Fibroblast of peridontal ligament (primary cell): ENCODE results near the gene HMX2.
"Not testable (repeated sequence)": the region's sequence is repeated elsewhere in the genome, so short reads cannot be mapped to it uniquely, and the experiment has no call there.

Experiments used
- DNase-seq: peaks from one replicate; pipeline ENCODE4 v3.0.0-alpha.2; 2010; ENCODE audit errors: extremely low read depth

The HMX2 gene

DNA sequence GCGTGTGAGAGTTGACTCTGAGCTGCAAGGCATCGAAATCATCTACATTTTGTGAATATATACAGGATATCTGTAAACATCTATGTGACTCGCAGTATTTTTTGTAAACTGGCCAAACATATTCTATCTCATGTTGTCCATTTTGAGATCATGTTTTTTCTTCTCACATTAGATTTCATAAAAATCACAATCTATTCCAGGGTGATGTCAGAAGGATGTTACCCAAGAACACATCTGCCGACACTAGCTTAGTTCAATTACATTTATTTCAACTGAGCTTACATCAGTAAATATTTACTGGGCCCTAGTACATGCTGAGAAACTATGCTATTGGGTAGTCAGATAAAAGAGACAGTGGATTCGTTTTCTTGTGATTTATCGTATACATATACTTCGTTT is 3.8 kb downstream of the HMX2 start:
- DNase-seq: no peak

DNA sequence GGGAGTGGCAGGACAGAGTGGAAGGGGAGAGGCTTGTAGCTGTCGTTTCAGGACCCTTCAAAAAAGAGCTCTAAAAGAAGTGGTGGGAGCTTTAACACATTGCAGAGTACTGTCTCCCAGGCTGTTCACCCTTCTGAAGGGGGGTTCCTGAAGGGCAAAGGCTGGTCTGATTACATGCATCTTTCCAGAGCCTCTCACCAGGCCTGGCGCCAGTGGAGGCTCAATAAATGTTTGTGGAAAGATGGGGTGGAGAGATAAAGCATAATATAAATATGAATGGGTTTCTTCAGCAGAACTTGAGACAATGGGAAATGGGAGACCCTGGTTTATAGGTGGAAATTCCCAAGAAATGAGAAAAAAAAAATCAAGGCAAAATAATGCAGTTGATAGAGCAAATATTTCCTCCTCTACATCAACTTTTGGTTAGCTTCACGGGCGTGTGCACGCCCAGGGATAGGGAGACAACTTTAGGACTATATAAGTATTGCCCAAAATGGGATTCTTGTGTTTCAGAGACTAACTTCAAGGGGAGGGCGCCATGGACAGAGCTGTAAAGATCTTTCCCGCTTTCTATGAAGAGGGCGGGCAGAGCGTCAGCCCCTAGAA is 5.7 kb downstream of the HMX2 start:
- DNase-seq: no peak

DNA sequence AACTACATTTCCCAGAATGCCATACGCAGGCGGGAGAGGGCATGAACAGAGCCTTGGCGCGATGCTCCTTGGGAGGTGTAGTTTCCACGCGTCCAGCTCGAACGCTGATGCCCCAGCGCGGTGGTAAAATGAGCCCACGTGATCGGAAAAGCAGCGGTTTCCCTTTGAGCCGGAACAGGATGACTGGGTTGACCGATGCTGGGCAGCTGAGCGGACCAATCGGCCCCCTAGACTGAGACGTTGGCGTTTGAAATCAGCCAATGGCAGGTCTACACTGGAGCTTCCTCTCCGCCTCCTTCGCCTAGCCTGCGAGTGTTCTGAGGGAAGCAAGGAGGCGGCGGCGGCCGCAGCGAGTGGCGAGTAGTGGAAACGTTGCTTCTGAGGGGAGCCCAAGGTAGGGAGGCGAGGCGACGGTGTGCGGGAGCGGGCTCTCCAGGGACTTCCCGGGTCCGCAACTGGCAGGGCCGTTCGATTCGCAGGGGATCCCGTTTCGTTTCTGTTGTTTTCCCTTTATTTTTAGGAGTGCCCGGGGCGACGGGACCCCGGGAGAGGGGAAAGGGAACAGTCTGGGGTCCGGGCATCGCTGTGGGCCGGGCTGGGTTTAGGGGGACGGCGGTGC is 6.3 kb downstream of the HMX2 start, which contains the start of gene BUB3:
TSS of gene BUB3 (plus strand) at position 311 of the 619 bp plus-strand sequence. CDS start 516 bp downstream, outside the sequence.
- DNase-seq: peak; percentile 99

DNA sequence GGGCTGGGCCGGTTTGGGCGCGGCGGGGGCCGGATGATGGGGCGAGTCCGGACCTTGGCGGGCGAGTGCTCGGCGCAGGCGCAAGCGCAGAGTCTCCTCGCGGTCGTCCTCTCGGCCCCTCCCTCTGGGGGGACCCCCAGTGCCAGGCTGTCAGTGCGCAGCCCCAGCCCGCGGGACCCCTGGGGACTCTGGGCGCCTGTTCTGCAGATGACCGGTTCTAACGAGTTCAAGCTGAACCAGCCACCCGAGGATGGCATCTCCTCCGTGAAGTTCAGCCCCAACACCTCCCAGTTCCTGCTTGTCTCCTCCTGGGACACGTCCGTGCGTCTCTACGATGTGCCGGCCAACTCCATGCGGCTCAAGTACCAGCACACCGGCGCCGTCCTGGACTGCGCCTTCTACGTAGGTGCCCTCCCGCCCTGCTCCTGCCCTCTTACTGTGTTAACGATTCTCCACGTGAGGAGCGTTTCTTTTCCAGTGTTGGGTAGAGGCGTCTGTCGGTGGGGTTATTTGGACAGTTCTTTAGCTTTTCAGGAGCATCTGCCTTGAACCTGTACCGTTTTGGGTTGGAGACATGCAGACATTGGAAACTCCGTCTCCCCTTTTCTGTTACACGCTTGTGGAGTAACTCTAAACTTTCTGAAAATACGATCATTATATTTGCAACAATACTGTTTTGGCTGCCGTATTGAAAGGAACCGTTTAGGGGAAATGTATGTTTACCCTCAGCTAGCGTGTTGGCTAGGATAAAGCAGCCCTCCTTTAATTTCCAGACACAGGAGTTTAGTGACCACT is 7.0 kb downstream of the HMX2 start:
- peak; percentile 26 for DNase-seq

DNA sequence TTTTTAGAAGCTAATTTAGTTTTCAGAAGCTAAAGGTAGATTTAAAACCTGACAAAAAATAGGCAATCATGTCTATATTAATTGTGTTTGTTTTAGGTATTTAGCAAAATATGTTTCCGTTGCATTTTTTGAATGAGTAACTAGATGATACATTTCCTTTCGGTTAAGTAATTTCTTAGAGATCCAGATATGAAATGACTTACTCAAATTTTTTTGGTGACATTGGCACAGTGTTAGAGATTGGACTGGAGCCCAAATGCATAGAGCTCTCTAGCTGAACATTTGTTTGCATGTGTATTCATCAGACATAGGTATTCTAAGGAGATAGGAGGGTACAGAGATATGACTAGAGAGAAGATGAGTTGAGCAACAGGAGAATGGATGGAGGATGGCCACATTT is 8.1 kb downstream of the HMX2 start:
- DNase-seq: no peak

DNA sequence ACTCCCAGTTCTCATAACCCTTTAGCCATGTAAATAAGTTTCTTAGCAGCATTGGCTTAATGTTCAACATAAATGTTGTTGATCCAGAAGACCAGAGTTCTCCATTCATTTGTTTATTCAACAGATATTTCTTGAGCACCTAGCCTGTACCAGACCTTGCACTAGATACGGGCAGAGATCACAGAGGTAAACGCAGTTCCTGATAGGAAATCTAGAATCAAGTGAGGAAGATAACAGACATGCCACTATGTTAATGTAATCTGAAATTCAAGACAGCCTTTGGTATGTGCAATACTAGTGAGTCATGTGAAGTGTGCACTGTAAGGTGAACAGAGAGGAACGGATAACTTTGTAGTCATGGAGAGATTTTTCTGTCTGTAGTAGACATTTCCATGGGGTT is 9.3 kb downstream of the HMX2 start:
- DNase-seq: peak; percentile 27

DNA sequence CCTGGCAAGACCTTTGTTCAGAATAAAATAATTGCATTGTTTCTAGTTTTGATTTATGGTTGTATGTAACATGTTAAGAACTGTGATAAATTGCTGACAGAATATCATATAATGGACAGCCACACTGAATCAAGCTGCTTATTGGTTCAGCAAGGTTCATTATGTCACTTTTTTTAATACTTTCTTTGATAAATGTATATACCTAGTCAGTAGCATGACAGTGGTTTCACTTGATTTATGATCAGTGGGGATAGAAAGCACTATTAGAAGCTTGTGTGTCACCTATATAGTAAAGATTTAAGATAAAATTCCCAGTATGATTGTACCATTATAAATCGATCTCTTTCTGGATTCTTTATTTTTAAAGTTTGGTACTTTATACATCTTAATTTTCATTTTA is 10.7 kb downstream of the HMX2 start:
- no peak for DNase-seq

DNA sequence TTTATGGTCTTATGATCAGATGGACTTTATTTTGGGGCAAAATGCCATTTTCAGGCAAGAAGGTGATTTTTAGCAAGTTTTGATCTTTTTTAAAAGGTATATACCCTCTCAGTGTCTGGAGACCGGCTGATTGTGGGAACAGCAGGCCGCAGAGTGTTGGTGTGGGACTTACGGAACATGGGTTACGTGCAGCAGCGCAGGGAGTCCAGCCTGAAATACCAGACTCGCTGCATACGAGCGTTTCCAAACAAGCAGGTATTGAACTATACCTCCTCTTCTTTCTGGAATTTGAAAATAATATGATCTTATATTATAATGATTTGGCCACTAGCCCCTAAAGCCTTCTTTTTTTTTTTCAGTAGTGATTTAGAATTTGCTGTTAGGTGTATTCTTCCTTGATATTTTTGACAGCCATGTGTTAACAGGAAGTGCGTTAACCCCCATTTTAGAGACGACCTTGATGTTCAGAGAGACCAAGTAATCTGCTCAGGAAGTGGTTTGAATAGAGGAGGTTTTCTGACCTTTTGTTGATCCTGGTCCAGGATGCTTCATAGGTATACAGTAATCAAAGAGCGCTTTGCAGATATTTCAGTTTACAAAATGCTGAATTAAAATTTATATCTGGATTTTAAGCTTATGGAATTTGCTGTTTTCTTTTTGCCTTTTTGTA is 12.5 kb downstream of the HMX2 start:
- no peak for DNase-seq

DNA sequence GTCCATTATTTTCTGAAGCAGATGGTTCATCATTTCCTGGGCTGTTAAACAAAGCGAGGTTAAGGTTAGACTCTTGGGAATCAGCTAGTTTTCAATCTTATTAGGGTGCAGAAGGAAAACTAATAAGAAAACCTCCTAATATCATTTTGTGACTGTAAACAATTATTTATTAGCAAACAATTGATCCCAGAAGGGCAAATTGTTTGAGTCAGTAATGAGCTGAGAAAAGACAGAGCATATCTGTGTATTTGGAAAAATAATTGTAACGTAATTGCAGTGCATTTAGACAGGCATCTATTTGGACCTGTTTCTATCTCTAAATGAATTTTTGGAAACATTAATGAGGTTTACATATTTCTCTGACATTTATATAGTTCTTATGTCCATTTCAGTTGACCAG is 16.4 kb downstream of the HMX2 start:
- no peak for DNase-seq

DNA sequence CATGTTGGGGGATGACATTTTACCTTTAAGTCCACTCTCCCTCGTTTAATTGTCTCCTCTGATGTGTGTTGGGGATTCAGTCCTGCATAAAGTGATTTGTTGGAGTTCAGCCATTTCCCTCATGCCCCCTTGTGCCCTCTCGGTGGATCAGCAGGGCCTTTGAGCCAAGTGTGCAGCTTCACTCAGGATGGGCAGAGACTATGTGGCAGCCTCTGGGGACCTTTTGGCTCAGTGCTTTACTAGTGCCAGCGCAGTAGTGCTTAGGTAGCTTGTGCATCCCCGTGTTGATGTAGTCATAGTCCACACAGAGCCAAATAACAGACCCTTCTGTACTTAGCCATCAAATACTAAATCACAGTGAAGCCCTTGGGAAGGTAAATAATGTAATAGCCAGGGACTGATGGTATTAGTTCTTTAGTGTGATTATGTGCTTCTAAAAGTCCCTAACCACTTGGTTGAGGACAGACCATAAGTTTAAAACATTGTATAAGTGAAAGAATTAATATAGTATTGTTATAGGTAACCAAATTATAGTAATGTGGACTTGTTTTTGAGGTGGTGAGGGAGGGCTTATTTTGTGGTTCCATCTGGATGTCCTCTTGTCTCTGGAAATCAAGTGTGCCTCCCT is 17.6 kb downstream of the HMX2 start:
- no peak for DNase-seq

DNA sequence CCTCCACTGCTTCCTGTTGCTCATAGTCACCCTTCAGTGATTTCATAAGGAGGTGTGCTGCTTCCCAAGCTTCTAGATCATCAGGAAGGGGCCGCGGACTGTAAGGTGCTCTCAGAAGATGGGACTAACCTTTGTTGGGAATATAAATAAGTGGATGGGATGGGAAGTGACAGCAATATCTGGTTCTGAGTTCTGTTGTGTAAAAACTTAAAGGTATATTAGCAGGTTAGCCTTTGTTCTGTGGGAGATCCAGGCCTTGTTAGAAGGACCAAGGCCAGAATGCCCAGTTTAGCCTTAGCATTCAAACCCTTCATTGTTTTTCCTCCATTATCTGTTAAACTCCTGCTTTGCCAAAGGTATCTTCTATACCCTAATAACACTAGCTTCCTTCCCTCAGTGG is 18.7 kb downstream of the HMX2 start:
- DNase-seq: no peak

DNA sequence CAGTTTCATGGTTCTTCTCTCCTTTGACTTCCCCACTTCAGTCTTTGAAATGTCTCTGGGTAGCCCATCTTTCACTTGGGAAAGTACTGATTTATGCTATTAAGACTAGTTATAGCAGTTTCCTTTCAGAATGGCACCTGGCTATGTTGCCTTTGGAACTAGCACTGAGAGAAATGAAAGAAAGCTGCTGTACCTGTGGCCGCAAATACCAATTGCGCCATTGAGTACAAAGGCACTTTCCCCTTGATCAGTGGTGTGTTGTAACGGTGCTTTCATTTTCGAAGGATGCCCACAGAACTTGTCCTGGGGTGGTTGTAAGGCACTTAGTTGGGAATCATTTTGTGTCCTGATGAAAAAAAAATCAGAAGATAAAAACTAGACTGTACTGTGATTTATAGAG is 23.0 kb downstream of the HMX2 start:
- DNase-seq: no peak

DNA sequence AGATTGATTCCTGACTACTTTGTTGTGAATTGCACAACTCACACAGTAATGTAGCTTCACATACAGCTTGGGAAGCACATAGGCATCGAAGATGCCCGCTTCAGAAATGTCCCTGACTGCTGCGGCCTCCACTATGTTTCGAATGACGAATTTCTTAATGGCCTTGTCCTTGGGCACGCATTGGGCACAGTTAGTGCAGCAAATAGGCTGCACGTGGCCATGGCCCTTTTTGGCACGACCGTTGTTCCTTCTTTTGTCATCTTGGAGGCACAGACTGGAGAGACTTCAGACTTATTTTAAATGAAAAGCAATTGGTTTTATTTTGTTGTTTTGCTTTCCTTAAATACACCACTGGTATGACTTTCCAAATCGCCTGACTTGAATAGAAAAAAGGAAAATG is 23.7 kb downstream of the HMX2 start:
- not testable (repeated sequence) for DNase-seq

DNA sequence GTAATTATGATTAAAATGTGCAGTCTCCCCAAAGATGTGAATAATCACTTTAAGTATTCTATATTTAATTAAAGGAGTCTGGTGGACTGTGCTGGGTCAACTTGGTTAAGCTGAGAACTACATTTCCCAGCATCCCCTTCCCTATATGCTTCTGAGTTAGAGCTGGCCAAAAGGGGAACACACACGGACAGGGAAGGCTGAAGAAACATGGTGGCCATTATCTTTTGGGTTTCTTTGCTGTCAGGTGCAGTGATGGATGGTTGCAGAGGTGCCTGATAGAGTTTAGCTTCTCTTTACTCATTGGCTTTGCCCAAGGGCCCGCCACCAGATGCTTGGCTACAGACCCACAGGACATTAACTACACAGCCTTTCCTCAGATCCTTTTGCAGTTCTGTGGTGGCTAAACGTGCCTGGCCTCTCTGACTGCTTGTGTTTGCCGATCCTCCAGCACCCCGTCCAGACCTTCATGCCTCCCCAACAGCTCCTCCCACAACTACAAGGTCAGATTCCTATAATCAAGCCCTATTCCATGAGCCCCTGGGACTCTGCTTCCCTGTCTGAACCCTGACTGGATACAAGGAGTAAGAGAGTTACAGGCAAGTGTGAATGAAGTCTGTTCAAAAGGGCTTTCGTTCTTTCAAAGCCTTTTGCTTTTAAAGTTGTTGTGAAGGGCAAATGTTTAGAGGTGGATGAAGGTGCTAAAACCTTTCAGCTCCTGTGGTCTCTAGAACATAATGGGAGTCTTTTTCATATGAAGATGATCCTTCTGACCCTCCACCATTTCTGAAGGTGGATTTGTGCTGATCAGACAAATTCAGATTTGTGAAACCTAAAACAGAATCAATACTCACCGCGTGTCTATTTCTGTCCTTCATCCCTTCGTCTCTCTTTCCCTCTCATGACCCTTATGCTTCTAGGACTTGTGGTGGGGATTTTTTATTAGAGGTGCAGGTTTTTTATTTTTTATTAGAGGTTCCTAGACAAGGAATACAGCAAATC is 27.8 kb downstream of the HMX2 start:
- no peak for DNase-seq

DNA sequence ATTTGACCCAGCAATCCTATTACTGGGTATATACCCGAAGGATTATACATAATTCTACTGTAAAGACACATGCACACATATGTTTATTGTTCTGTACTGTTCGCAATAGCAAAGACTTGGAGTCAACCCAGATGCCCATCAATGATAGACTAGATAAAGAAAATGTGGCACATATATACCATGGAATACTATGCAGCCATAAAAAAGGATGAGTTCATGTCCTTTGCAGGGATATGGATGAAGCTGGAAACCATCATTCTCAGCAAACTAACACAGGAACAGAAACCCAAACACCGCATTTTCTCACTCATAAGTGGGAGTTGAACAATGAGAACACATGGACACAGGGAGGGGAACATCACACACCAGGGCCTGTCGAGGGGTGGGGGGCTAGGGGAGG is 30.5 kb downstream of the HMX2 start:
- DNase-seq: not testable (repeated sequence)

DNA sequence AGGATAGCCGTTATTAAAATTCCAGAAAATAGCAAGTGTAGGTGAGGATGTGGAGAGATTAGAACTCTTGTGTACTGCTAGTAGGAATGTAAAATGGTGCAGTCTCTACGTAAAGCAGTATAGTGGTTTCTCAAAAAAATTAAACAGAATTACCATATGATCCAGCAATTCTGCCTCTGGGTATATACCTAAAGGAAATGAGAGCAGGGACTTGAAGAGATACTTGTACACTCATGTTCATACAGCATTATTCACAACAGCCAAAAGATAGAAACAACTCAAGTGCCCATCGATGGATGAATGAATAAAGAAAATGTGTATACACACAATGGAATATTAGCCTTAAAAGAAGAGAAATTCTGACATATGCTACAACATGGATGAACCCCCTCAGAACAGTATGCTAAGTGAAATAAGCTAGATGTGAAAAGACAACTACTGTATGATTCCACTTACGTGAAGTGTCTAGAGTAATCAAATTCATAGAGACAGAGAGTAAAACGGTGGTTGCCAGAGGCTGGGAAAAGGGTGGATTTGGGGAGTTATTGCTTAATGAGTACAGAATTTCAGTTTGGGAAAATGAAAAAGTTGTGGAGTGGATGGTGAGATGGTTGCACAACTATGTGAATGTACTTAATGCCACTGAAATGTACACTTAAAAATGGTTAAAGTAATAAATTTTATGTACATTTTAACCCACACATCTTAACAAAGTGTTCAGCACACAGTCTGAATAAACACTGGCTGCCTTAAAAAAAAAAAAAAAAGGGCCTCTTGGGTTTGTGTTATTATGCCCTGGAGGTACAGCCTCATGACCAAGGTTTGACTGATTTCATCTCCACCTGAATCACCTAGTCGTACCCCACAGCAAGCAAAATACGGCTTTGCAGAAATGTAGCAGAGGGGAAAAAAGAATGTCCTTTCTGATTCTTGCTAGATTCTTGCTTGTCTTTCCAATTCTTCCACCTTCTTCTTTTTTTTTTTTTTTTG is 32.5 kb downstream of the HMX2 start:
- DNase-seq: no peak

DNA sequence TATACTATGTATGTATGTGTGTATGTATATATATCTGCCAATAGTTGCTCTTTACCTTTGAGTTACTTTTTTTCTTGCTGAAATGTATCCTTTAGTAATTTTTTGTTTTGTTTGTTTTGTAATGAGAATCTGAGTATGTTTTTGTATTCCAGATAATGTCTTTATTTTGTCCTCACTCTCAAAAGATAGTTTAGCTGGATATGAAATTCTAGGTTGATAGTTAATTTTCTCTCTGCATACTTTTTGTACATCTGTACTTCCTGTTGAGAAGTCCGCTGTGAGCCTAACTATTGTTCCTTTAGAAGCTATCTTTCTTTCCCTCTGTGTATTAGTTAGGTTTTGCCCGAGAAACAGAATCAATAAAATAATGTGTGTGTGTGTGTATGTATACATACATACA is 35.8 kb downstream of the HMX2 start:
- DNase-seq: no peak

DNA sequence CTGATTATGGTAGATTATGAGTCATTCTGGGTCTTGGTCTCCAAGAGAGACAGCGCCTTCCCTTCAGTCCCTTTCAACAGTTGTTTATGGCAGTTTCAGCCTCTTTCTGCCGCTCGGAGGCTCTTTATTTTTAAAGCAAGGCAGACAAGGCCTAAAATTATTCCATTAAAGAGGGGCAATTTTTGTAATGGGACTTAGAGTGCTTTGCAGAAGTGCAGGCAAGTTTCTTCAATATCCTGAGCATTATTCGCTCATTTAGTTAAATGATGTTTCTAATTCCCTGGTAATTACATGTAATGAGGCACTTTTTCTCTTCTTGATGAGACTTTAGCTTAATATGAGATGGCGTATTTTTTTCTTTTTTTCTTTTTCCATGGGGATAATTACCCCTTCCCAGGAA is 39.8 kb downstream of the HMX2 start:
- DNase-seq: no peak

DNA sequence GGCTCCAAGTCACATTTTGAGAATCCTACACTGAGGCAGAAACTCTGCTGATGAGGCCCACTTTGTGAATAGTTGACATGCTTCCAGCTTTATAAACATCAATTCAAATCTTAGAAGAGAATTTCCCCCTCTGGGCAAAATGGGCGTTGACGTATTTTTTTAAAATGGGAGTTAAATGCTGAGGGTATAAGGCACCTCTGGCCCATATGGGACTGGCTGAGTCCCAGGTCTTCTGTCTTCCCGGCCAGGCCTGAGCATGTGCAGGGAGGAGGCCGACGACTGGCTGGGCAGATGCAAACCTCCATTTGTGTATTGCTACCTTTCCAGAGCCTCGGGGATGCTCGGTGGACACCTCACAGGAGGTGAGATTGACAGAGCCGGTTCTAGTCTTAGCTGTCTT is 44.0 kb downstream of the HMX2 start:
- no peak for DNase-seq

DNA sequence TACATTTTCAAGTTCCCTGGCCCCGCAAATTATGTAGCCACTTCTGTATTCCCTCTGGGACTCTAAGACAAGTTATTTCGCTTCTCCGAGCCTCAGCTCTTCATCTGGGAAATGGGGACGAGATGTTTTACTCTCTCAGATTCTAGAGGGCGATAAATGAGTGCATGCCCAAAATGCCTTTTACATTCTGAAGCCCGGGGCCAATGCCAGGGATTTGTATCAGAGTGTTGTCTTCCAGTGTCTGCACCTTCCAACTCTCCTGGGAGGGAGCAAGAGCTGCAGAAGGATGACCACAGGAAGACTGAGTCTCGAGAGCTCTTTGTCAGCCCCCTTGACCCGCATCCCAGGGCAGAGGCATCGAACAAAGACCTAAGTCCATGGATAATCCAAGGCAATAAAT is 46.1 kb downstream of the HMX2 start:
- DNase-seq: no peak
